ENCODE data around the gene FRRS1.

The FRRS1 gene

GRCh38 chr1:99738858-99739465 is 27.5 kb downstream of the FRRS1 start:
- Mint-ChIP-seq H3K9me3 (no peaks in the 10 kb centered on the region), H3K4me1 (peaks cover 6% of the 10 kb centered on the region), H3K4me3 (no peak overlapping the region), H3K27me3 (ENCODE audit: low read depth, poor library complexity) (peaks cover 3% of the 10 kb centered on the region), H3K36me3 (ENCODE audit: low read depth) (peaks cover 11% of the 10 kb centered on the region), H3K27ac (no peak overlapping the region)
- DNase-seq, result no peak
- TF ChIP-seq CTCF (IDR thresholded peaks at IDR 0.05), result no peak

- H3K36me3 Mint-ChIP-seq (ENCODE audit: low read depth), result peaks cover 9% of the 10 kb centered on the region
- H3K4me1 Mint-ChIP-seq, result peaks cover 6% of the 10 kb centered on the region
- H3K9me3 Mint-ChIP-seq, result no peaks in the 10 kb centered on the region
- H3K4me3 Mint-ChIP-seq, result no peak overlapping the region
- peaks cover 3% of the 10 kb centered on the region for H3K27me3 Mint-ChIP-seq (ENCODE audit: low read depth, poor library complexity)
- TF ChIP-seq CTCF (IDR thresholded peaks at IDR 0.05), result peak; percentile 45
- H3K27ac Mint-ChIP-seq, result peak overlapping the region; percentile 45
- peak; percentile 12 for DNase-seq
Measured at GRCh38 chr1:99737016-99737415, 29.4 kb downstream of the FRRS1 start.

- Mint-ChIP-seq H3K36me3 (ENCODE audit: low read depth) (peaks cover 4% of the 10 kb centered on the region), H3K27me3 (ENCODE audit: low read depth, poor library complexity) (no peaks in the 10 kb centered on the region), H3K4me3 (no peak overlapping the region), H3K27ac (no peak overlapping the region), H3K9me3 (no peaks in the 10 kb centered on the region), H3K4me1 (peaks cover 6% of the 10 kb centered on the region)
- no peak for TF ChIP-seq CTCF (IDR thresholded peaks at IDR 0.05)
- DNase-seq, result no peak
Measured at GRCh38 chr1:99735852-99736251, 30.6 kb downstream of the FRRS1 start.

- H3K27ac Mint-ChIP-seq, result no peak overlapping the region
- DNase-seq, result no peak
Measured at GRCh38 chr1:99731384-99731783, 35.1 kb downstream of the FRRS1 start.

GRCh38 chr1:99728494-99729235 is 37.8 kb downstream of the FRRS1 start:
- no peak overlapping the region for H3K4me3 Mint-ChIP-seq
- peak; percentile 41 for TF ChIP-seq CTCF (IDR thresholded peaks at IDR 0.05)
- no peaks in the 10 kb centered on the region for H3K9me3 Mint-ChIP-seq
- peaks cover 5% of the 10 kb centered on the region for H3K36me3 Mint-ChIP-seq (ENCODE audit: low read depth)
- H3K27me3 Mint-ChIP-seq (ENCODE audit: low read depth, poor library complexity), result no peaks in the 10 kb centered on the region
- no peak overlapping the region for H3K27ac Mint-ChIP-seq
- DNase-seq, result no peak
- H3K4me1 Mint-ChIP-seq, result peaks cover 3% of the 10 kb centered on the region

More at GRCh38 chr1:99731384-99731783, 35.1 kb downstream of the FRRS1 start:
- Mint-ChIP-seq H3K4me3 (no peak overlapping the region), H3K27me3 (ENCODE audit: low read depth, poor library complexity) (no peaks in the 10 kb centered on the region), H3K9me3 (no peaks in the 10 kb centered on the region), H3K36me3 (ENCODE audit: low read depth) (no peaks in the 10 kb centered on the region), H3K4me1 (peaks cover 3% of the 10 kb centered on the region)
- TF ChIP-seq CTCF (IDR thresholded peaks at IDR 0.05), result no peak

Measured in nephron progenitor cell (in vitro differentiated cells).